GM11168 (cell line): ENCODE data around the gene ATP5F1B.

Experiments used
- in situ Hi-C: fragments of 300-500 bp; cut with MboI; formaldehyde crosslinking; loops from one replicate; pipeline ENCODE4 v1.12.0; 2022; ENCODE audit warnings: low sequenced_read_pairs; ENCODE audit not compliant: unreplicated experiment

The ATP5F1B gene

GRCh38 chr12:56628671-56629458 is 16.9 kb downstream of the ATP5F1B start:
- in situ Hi-C loops, result no loop called here

GRCh38 chr12:56626701-56627100 is 19.1 kb downstream of the ATP5F1B start:
- in situ Hi-C loops, result no loop called here

- in situ Hi-C loops, result no loop called here
Measured at GRCh38 chr12:56622535-56622934, 23.2 kb downstream of the ATP5F1B start.

- in situ Hi-C loops, result no loop called here
Measured at GRCh38 chr12:56616925-56617324, 28.9 kb downstream of the ATP5F1B start.

- in situ Hi-C loops, result no loop called here
Measured at GRCh38 chr12:56616244-56616643, 29.5 kb downstream of the ATP5F1B start.

- in situ Hi-C loops, result no loop called here
Measured at GRCh38 chr12:56614627-56615026, 31.2 kb downstream of the ATP5F1B start.

- in situ Hi-C loops, result no loop called here
Measured at GRCh38 chr12:56604355-56604754, 41.4 kb downstream of the ATP5F1B start.

- in situ Hi-C loops, result no loop called here
Measured at GRCh38 chr12:56602239-56602638, 43.5 kb downstream of the ATP5F1B start.

- in situ Hi-C loops, result no loop called here
Measured at GRCh38 chr12:56601503-56601902, 44.3 kb downstream of the ATP5F1B start.

- in situ Hi-C loops, result no loop called here
Measured at GRCh38 chr12:56600753-56601152, 45.0 kb downstream of the ATP5F1B start.

- in situ Hi-C loops, result no loop called here
Measured at GRCh38 chr12:56599797-56600196, 46.0 kb downstream of the ATP5F1B start.

- in situ Hi-C loops, result no loop called here
Measured at GRCh38 chr12:56599041-56599440, 46.7 kb downstream of the ATP5F1B start.

GRCh38 chr12:56596815-56597214 is 49.0 kb downstream of the ATP5F1B start:
- in situ Hi-C loops, result no loop called here

GRCh38 chr12:56593909-56594621 is 51.7 kb downstream of the ATP5F1B start:
- in situ Hi-C loops, result no loop called here

GRCh38 chr12:56591961-56592360 is 53.8 kb downstream of the ATP5F1B start:
- in situ Hi-C loops, result no loop called here

- in situ Hi-C loops, result no loop called here
Measured at GRCh38 chr12:56591126-56591525, 54.7 kb downstream of the ATP5F1B start.

- in situ Hi-C loops, result no loop called here
Measured at GRCh38 chr12:56590237-56590830, 55.5 kb downstream of the ATP5F1B start.

GRCh38 chr12:56589783-56590182 is 56.0 kb downstream of the ATP5F1B start:
- in situ Hi-C loops, result no loop called here
